DMS114 treated with DMSO at 0.1 percent for 48 hours (cell line): Measurements from ENCODE around the gene PPEF2.

Experiments used
- DNase-seq: peaks from one replicate; lab custom pipeline; 2025; ENCODE audit not compliant: unreplicated experiment; lab: John Stamatoyannopoulos, UW

The PPEF2 gene

GRCh38 chr4:75895744-75896314, 6.4 kb downstream of the PPEF2 start:
- DNase-seq, result no peak

GRCh38 chr4:75892508-75892907, 9.7 kb downstream of the PPEF2 start:
- DNase-seq, result no peak

- no peak for DNase-seq
Observed at GRCh38 chr4:75891611-75892010, 10.6 kb downstream of the PPEF2 start.

- DNase-seq, result no peak
Observed at GRCh38 chr4:75889537-75890199, 12.6 kb downstream of the PPEF2 start.

GRCh38 chr4:75886104-75886503, 16.1 kb downstream of the PPEF2 start:
- no peak for DNase-seq

- DNase-seq, result no peak
Observed at GRCh38 chr4:75881476-75881875, 20.8 kb downstream of the PPEF2 start.

GRCh38 chr4:75880278-75880677, 22.0 kb downstream of the PPEF2 start:
- no peak for DNase-seq

- no peak for DNase-seq
Observed at GRCh38 chr4:75878246-75878756, 24.0 kb downstream of the PPEF2 start.

GRCh38 chr4:75876218-75876617, 26.0 kb downstream of the PPEF2 start:
- no peak for DNase-seq

GRCh38 chr4:75869100-75869499, 33.2 kb downstream of the PPEF2 start:
- DNase-seq, result no peak

- no peak for DNase-seq
Observed at GRCh38 chr4:75867130-75867529, 35.1 kb downstream of the PPEF2 start.

- no peak for DNase-seq
Observed at GRCh38 chr4:75860606-75861005, 41.6 kb downstream of the PPEF2 start.

- DNase-seq, result no peak
Observed at GRCh38 chr4:75858721-75859120, 43.5 kb downstream of the PPEF2 start.

GRCh38 chr4:75849461-75849860, 52.8 kb downstream of the PPEF2 start:
- DNase-seq, result no peak

GRCh38 chr4:75848891-75849290, 53.4 kb downstream of the PPEF2 start:
- no peak for DNase-seq

GRCh38 chr4:75848171-75848760, 54.0 kb downstream of the PPEF2 start:
- DNase-seq, result peak; percentile 4

- no peak for DNase-seq
Observed at GRCh38 chr4:75845992-75846391, 56.3 kb downstream of the PPEF2 start.

GRCh38 chr4:75844151-75844662, 58.0 kb downstream of the PPEF2 start:
- DNase-seq, result no peak

GRCh38 chr4:75843596-75843995, 58.7 kb downstream of the PPEF2 start:
- DNase-seq, result no peak

- DNase-seq, result no peak
Observed at GRCh38 chr4:75841641-75842520, 60.4 kb downstream of the PPEF2 start.

- DNase-seq, result no peak
Observed at GRCh38 chr4:75834772-75835154, 67.5 kb downstream of the PPEF2 start.
